Activated T-cell treated with anti-CD3 and anti-CD28 coated beads, Interleukin-2, amount 50 U/mL, for 1 hour (primary cell): ENCODE results near the gene NSD1.
A peak's percentile ranks its signal among the peaks of the same experiment; 100 is the strongest.

ENCODE experiments used
- DNase-seq: peaks from one replicate; pipeline ENCODE4 v3.0.0-alpha.2; 2020

NSD1 gene

GRCh38 chr5:177133096-177133852, at the start of gene NSD1:
Gene NSD1 (plus strand): TSS chr5:177133773. CDS start chr5:177135104, 1,331 bp downstream.
- peak; percentile 91 for DNase-seq

DNA sequence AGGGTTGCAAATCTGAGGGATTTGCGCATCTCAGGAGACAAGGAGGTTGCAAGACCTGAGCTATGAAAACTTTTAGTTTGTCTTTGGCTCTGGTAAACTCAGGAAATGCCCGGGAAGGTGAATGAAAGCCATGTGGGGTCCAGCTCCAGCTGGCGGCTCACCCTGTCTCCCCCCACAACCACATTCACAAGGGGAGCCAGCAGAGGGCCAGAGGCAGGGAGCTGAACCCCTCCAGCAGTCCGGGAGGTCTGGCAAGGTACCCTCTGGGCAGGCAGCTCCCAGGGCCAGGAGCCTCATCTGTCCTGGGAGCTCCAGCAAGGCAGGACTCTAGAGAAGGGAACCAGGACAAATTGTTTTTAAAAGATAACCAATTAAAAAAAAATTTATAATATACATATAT, 49.4 kb upstream of the NSD1 start:
- DNase-seq: no peak

DNA sequence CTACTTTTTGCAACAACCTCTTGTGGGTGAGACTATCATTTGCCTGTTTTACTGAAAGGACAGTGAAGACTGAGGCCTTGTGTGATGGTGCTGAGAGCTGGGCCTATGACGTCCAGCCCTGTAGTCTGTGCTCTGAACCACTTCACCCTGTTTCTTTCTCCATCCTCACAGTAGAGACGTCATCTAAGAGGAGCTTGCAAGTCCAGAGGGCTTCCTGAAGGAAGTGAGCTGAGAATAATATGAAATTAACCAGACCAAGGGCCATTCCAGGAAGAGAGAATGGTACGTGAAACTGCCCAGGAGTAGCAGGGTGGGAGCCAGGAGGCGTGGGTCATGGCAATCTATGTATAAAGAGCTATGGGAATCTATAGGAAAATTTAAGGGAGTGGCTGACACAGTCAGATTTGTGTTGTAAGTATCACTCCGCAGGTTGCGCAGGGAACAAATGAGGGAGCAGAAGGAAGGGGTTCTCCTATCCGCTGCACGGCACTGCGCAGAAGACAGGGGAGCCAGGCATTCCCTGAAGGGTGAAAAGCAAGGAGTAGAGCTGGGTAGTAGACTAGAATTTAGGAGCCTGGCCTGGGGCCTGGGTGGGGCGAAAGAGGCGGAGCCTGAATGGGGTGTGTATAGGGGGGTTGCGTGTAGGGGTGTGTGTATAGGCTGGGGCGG, 47.5 kb upstream of the NSD1 start:
- no peak for DNase-seq

DNA sequence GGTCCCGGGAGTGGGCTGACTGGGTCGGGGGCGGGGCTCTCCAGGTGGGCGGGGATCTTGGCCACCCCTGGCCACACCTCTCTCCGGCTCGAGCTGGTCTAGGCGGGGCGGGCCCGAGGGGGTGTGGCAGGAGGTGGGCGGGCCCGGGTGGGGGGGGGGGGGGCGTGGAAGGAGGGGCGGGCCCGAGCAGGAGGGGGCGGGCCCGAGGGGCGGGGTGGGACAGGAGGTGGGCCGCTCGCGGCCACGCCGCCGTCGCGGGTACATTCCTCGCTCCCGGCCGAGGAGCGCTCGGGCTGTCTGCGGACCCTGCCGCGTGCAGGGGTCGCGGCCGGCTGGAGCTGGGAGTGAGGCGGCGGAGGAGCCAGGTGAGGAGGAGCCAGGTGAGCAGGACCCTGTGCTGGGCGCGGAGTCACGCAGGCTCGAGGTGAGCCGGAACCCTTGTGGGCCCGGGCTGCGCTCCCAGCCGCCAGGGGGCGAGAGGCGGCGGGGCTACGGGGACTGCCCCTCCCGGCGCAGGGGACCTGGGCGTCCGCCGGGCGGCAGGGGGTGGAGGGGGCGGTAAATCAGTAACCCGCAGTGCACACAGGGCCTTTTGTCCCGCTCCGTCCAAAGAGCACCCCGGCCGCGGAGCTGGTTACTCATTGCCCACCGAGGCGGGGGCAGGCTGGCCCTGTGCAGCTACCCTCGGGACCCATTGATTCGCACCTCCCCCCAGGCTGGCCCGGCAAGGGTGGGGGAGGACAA, 46.7 kb upstream of the NSD1 start, which contains the start of gene FGFR4:
TSS of gene FGFR4 (plus strand) at position 262 of the 744 bp plus-strand sequence. CDS start 2,688 bp downstream, outside the sequence.
- peak; percentile 79 for DNase-seq

DNA sequence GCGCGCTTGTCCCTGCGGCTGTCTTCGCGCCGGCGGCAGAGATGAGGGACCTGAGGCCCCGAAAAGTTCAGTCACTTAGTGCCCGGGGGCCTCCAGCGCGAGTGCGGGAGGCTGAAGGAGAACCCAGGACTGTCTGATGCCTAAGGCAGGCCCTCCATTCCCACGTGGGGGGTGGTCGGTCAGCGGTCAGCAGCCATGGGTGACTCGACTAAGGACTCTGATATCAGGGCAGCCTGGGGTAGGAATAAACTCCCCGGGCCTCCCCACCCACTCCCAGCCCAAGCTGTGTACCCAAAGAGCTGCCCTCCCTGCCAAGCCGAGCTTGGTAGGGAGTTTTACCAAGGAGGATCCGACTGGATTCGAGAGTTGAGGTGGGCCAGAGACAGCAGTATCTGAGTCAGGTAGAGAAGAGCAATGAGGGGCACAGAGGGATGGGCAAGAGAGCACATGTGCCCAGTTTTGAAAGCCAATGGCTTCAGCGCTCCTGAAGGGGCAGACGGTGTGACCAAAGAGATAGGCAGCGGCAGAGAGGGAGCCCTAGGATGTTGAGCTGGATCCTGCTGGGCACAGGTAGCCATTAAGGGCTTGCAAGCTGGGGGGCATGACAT, 46.1 kb upstream of the NSD1 start:
- no peak for DNase-seq

GRCh38 chr5:177089127-177089526, 44.4 kb upstream of the NSD1 start:
- DNase-seq: no peak

DNA sequence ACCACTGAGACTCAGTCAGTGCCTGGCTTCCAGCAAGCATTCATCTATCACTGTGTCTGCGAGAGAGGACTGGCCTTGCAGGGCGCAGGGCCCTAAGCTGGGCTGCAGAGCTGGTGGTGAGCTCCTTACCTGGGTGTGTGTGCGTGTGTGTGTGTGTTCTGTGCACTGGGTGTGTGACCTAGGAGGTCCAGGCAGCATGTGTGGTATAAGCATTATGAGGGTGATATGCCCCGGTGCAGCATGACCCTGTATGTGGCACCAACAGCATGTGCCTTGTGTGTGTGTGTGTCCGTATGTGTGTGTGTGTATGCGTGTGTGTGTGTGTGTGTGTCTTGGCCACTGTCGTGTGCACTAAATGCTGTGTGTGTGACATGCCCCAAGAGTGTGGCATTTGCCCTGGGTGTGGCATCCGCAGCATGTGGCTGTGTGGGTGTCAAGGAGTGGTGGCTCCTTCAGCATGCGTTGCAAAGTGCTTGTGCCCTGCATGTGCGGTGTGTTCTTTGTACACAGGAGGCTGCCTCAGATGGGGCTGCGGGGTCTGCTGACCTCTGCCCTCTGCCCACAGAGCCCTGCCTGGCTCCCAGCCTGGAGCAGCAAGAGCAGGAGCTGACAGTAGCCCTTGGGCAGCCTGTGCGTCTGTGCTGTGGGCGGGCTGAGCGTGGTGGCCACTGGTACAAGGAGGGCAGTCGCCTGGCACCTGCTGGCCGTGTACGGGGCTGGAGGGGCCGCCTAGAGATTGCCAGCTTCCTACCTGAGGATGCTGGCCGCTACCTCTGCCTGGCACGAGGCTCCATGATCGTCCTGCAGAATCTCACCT, 43.5 kb upstream of the NSD1 start:
- no peak for DNase-seq

- no peak for DNase-seq
Measured at GRCh38 chr5:177090813-177091212, 42.8 kb upstream of the NSD1 start.

GRCh38 chr5:177091232-177091631, 42.3 kb upstream of the NSD1 start:
- no peak for DNase-seq

DNA sequence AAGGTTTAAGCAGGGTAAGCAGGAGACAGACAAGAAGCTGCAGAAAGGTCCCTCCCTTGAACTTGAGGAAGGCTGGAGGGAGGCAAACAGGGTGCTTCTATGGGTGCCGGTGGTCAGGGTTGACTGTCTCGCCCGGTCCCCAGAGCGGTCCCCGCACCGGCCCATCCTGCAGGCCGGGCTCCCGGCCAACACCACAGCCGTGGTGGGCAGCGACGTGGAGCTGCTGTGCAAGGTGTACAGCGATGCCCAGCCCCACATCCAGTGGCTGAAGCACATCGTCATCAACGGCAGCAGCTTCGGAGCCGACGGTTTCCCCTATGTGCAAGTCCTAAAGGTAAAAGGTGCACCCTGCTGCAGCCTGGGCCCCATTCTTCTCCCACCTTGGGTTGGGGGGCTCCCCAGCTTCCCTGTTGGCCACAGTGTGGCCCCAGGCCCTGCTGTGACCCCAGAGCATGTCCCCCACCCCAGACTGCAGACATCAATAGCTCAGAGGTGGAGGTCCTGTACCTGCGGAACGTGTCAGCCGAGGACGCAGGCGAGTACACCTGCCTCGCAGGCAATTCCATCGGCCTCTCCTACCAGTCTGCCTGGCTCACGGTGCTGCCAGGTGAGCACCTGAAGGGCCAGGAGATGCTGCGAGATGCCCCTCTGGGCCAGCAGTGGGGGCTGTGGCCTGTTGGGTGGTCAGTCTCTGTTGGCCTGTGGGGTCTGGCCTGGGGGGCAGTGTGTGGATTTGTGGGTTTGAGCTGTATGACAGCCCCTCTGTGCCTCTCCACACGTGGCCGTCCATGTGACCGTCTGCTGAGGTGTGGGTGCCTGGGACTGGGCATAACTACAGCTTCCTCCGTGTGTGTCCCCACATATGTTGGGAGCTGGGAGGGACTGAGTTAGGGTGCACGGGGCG, 41.1 kb upstream of the NSD1 start:
- no peak for DNase-seq

DNA sequence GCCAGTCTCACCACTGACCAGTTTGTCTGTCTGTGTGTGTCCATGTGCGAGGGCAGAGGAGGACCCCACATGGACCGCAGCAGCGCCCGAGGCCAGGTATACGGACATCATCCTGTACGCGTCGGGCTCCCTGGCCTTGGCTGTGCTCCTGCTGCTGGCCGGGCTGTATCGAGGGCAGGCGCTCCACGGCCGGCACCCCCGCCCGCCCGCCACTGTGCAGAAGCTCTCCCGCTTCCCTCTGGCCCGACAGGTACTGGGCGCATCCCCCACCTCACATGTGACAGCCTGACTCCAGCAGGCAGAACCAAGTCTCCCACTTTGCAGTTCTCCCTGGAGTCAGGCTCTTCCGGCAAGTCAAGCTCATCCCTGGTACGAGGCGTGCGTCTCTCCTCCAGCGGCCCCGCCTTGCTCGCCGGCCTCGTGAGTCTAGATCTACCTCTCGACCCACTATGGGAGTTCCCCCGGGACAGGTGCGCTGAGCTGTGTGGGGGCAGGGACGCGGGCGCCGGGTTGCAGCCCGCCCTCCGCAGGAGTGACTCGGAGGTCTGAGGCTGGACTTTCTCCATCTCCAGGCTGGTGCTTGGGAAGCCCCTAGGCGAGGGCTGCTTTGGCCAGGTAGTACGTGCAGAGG, 40.4 kb upstream of the NSD1 start:
- no peak for DNase-seq

- no peak for DNase-seq
Measured at GRCh38 chr5:177093803-177094202, 39.8 kb upstream of the NSD1 start.

DNA sequence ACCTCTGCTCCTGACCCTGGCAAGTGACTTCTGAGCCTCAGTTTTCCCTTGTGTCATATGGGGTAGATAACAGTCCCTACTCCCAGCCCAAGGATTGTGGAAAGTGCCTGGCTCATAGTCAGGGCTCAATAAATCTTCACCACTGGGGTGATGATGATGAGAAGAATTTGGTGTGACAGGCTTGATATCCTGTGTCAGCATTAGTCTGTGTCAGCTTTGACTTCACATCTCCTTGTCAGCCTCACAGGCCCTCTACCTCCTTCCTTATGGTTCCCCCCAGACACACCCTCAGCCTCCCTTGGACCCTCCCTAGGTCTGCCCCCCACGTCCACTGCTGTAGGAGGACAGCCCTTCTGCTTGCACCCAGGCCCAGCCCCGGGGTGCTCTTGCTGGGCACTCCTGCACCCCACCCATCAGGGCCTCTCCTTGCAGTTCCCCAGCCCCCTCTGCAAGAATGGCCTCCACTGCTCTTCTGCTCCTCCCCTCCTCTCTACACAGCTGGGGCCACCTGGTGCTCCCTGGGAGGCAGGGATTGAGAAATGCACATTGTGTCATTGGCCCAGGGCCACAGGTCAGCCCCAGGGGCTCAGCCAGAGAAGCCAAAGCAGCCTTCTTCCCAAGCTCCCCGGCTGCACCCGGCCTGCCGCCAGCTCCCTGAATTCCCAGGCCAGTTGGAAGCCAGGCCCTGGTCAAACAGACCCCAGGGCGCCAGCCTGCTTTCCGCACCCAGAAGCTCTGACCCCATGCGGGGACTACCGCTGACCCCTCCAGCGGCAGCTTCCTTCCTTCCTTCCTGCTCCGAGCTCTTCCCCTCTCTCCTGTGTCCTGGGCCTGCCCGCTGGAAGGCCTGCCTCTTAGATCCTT, 39.1 kb upstream of the NSD1 start:
- no peak for DNase-seq

DNA sequence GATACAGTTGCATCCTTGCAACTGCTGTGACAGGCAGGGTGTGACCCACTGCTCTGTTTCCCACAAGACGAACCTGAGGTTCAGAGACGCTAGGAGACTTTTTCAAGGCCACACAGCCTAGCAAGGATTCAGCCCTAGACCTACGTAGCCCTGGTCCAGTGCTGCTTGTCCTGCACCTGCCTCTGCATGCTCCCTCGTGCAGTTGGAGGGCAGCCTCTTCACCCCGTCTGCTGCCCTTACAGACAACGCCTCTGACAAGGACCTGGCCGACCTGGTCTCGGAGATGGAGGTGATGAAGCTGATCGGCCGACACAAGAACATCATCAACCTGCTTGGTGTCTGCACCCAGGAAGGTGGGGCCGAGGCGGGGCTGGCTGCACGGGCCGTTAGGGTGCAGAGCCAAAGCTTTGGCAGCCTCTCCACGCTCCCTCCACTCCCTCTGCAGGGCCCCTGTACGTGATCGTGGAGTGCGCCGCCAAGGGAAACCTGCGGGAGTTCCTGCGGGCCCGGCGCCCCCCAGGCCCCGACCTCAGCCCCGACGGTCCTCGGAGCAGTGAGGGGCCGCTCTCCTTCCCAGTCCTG, 38.4 kb upstream of the NSD1 start:
- DNase-seq: no peak

- DNase-seq: no peak
Measured at GRCh38 chr5:177096162-177097015, 37.2 kb upstream of the NSD1 start.

GRCh38 chr5:177097016-177097985, 36.3 kb upstream of the NSD1 start:
- no peak for DNase-seq

DNA sequence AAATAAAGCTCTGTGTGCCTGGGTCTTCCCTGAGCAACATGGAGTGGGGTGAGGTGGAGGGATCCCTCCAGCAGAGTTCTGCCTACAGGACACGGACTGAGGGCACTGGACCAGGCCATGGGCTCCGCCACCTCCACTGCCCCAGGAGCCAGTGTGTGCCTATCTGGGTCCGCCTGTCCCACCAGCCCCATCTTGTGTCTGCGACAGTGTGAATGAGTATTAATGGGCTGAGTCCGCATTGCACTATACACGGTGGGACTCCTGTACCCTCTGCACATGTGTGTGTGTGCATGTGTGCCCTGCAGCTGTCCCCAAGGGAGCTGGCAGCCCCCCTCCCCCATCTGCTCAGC, 35.5 kb upstream of the NSD1 start:
- DNase-seq: no peak
